GM19043 (cell line): ENCODE measurements around the gene SGSM1.
"Not testable (repeated sequence)": the region's sequence is repeated elsewhere in the genome, so short reads cannot be mapped to it uniquely, and the experiment has no call there.

ENCODE experiments used
- ATAC-seq: cut with Tn5 transposase; IDR thresholded peaks from one replicate; pipeline ENCODE4 v1.9.1; 2021; ENCODE audit warnings: low read depth; ENCODE audit not compliant: unreplicated experiment

Gene SGSM1

DNA sequence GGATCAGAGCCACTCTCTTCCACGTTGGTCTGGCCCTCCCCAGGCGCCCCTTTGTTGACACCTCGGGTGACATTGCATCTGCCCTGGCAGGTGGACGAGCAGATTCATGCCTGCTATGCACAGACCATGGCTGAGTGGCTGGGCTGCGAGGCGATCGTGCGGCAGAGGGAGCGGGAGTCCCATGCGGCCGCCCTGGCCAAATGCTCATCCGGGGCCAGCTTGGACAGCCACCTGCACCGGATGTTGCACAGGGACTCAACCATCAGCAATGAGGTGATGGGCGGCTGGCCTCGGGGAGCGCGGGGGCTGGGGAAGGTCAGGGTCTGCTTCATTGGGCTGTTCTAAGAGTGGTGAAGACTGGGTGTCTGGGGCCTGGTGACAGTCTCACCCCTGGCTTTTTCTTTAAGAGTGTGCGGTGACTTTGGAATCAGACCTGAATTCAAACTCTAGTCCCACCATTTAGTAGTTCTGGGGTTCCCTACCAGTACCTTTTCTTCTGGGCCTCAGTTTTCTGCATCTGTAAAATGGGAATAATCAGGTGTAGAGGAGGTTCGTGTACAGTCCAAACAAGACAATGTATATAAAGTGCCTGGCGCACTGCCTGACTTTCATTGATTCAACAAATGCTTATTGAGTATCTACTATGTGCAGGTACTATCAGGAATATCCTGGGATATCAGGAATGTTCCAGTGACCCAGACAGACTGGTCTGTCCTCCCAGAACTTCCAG lies 87.5 kb downstream of the SGSM1 start:
- ATAC-seq = no peak

DNA sequence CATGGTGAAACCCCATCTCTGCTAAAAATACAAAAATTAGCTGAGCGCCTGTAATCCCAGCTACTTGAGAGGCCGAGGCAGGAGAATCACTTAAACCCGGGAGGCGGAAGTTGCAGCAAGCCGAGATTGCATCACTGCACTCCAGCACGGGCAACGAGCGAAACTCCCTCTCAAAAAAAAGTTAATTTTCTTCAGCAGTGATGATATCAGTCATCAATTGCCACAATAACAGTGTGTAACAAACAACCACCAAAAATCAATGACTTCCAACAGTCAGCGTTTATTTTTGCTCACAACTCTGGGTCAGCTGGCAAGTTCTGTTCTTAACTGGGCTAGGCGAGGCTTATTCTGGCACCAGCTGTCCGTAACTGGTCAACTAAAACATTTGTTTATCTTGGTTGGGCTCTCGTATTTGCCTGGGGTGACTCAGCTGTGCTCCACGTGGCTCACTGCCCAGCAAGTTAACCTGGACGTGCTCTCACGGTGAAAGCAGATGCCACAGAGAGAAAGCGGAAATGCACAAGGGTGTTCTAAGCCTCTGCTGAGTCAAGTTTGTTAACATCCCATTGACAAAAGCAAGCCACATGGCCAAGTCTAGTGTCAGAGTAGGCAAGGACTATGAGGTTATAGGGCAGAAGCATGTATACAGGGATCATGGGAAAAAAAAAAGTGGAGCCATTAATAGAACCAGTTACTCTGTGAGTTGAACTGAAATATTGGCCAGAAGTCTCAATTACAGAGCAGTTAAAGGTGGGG lies 88.4 kb downstream of the SGSM1 start:
- ATAC-seq = no peak

DNA sequence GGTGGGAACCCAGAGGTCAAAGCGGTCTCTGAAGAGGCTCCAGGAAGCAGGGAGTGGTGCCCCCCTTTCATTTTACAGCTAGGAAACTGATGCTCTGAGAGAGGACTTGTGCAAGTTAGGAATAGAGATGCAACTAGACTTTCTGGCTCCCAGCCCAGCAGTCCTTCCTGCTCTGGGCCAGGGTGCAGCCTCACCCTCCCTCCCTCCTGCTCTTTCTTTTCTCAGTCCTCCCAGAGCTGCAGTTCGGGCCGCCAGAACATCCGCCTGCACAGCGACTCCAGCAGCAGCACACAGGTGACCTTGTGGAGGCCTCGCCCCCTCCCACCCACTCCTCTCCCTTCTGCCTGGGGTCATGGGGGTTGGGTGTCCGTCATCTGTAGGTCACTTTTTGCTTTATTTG lies 89.0 kb downstream of the SGSM1 start:
- ATAC-seq = no peak

DNA sequence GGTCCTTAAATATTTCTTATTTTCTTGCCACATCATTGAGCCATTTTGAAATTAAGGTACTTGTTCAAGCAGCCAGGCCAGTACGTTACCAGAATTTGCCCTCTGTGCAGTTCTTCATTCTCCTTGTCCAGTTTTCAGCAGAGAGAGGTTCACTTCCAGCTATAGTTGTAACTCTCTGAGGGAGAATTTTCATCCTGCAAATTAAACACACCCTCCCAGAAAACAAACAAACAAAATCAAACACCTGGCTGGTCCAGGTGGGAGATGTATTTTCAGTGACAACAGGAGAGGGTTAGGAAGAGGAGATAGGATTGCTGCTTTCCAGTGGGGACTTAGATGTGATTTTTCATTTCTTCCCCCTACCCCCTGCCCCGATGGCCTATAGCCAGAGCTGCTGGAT lies 95.4 kb downstream of the SGSM1 start:
- no peak for ATAC-seq

DNA sequence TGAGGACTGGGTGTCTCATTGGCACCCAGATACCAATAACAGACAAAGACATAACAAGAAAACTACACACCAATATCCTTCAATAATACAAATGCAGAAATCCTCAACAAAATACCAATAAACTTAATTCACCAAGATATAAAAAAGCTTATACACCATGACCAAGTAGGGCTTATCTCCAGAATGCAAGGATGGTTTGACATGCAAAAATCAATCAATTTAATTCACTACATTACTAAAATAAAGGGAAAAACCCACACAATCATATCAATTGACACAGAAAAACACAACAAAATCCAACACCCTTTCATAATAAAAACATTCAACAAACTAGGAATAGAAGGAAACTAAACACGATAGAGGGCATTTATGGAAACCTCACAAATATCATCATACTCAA lies 99.9 kb downstream of the SGSM1 start:
- no peak for ATAC-seq

DNA sequence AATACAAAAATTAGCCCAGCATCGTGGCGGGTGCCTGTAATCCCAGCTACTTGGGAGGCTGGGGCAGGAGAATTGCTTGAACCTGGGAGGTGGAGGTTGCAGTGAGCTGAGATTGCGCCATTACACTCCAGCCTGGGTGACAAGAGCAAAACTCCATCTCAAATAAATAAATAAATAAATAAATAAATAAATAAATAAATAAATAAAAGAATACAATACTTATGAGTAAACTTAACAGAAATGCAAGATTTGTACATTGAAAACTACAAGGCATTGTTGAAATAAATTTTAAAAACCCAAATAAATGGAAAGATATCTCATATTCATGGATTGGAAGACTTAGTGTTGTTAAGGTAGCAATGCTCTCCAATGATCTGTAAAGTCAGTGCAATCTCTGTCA lies 101.1 kb downstream of the SGSM1 start:
- not testable (repeated sequence) for ATAC-seq

DNA sequence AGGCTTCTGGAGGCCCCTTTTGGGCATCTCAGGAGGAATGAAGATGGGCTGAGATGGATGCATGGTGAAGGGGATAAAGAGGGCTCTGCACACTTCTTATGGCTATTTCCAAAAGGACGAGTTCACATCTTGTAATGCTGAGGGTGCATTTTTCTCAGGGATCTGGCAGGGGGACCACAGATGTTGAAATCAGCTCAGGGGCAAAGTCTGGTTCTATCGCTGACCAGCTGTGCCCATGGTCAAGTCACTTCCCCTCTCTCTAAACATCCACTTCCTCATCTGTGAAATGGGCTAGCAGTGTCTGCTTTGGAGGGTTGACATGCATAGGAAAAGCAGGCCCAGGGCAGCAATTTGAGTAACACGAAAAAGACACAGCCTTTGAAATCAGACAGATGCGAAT lies 114.0 kb downstream of the SGSM1 start:
- ATAC-seq = no peak

DNA sequence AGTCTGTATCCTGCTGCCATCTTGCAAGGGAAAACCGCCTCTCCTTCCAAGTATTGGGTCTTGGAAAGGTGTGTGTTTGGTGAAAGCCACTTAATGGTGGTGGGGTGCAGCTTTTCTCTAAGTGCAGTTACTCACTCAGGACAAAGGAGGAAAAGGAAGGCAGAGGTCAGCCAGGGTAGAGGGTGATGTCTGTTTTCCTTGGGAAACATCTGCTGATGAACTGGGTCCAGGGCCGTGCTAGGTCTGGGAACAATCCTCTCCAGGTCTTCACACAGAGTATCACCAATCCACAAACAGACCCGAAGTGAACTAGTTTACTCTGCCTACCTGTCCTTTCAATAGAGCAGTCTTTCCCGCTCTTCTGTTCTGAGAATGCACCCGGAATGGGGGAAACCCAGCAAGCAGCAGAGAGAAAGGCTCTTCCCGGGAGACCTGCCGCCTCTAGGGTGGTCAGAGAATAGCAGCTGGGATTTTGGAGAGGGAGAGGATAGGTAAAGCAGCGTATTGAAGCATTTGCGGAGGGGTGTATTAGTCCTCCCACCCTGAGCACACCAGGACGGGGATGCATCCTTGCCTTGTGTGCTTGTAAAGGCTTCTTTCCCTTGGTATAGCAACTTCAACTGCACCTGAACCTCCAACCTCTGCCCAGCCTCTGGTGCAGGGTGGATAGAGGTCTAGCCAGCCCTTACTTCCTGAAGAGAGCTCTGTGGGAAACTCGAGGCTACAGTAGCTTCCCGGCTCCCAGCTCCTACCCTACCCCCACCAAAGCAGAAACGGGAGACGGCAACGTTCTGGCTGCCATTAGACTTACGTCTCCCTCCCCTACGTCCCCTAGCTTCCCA lies 119.8 kb downstream of the SGSM1 start:
- no peak for ATAC-seq

DNA sequence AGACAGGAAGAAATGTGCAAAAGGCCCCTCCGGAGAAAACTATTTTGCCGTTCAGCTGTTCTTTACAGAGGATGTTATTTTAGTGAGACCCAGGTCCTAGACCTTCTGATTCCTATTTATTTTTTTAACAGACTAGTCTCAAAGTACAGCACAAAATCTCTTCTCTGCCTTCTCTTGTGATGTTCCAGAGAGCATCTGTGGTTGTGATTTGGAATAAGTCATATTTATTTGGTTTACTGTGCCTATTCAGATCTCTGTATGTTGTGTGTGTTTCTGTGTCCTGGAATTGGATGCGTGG lies 120.4 kb downstream of the SGSM1 start:
- no peak for ATAC-seq

DNA sequence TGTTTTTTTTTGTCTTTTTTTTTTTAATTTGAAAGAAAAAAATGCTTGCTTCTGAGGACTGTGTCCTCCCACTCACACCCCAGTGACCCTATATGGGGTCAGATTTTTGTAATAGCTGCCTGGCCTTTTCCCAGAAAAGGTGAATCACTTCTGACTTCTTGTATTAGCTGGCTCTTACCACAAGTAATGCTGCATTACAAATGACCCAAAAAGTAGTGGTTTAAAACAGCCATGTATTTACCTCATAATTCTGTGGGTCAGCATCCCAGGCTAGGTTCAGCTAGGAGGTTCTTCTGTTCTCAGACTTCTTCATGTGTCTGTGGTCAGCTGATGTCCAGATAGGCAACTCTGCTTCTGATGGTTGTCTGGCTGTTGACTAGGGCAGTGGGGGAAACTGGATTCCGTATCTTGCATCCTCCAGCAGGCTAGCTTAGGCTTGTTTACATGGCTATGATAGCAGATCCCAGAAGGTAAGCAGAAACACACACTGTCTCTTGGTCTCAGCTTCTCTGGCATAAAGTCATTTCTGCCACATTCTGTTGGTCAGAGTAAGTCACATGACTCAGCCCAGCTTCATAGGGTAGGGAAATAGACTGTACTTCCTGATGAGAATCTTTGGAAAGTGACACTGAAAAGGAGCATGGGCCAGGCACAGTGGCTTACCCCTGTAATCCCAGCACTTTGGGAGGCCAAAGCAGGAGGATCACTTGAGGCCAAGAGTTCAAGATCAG lies 121.0 kb downstream of the SGSM1 start:
- no peak for ATAC-seq

DNA sequence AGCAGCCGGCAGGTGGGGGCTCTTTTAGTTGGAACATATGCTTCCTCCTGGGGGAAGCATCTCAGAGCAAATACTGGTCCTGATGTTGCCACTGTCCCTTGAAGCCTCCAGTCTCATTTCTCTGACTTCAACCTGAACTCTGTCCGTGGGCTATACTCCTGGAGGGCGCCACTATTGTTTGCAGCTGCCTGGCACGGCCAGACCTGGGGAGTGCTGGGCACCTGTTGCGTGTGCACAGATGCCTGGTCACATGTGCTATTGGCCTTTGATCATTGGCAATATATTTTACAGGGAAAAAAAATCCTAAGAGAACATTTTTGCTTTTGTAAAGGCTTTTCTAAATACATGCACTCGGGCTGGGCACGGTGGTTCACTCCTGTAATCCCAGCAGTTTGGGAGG lies 122.3 kb downstream of the SGSM1 start:
- ATAC-seq = no peak

DNA sequence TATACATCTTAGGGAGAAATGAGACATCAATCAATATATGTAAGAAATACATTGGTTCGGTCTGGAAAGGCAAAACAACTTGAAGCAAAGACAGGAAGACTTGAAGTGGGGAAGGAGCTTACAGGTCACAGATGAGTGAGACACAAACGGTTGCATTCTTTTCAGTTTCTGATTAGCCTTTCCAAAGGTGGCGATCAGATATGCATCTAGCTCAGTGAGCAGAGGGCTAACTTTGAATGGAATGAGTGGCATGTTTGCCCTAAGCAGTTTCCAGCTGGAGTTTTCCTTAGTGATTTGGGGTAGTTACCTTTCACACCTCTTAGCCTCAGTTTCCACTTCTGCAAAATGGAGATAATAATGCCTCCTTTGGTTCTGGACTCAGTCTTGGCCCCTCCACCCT lies 124.7 kb downstream of the SGSM1 start:
- no peak for ATAC-seq

DNA sequence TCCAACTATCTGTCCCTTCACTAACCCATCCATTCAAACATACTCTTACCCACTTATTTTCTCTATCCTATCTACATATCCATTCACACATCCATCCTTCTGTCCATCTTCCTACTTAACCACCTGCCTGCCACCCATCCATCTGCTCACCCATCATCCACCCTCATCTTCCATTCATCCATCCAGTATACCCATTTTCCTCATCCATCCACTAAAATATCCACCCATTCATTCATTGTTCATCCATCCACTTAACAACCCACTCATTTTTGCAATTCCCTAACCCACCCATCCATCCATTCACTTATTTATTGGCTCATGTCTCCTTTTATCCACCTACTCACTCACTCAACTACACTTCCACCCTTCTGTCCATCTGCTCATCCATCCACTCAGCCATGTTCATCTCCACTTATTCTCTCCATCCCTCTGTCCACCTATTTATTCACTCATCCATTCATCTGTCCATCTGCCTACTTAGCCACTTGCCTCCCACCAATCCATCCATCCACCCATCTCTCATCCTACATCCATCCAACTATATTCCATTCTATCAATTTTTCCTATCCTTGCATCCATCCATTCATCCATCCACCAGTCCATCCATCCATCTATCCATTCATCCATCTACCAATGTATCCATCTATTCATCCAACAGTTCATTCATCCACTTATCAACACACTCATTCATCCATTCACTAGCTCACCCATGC lies 129.9 kb downstream of the SGSM1 start:
- ATAC-seq = no peak

DNA sequence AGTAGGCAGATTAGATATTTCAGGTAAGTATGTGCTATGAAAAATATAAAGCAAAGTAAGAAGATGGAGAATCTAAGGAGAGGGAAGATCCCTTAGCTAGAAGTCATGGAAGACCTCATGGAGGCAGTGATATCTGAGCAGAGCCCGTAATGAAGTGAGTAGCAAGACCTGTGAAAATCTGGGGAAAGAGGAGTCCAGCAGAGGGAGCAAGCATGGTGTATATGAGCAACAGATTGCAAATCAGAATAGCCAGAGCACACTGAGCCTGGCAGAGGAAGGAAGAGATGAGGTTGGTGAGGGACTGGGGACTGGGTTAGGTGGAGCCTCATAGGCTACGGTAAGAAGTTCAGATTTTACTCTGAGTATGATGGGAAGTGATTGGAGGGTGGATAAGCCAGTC lies 131.1 kb downstream of the SGSM1 start:
- no peak for ATAC-seq

DNA sequence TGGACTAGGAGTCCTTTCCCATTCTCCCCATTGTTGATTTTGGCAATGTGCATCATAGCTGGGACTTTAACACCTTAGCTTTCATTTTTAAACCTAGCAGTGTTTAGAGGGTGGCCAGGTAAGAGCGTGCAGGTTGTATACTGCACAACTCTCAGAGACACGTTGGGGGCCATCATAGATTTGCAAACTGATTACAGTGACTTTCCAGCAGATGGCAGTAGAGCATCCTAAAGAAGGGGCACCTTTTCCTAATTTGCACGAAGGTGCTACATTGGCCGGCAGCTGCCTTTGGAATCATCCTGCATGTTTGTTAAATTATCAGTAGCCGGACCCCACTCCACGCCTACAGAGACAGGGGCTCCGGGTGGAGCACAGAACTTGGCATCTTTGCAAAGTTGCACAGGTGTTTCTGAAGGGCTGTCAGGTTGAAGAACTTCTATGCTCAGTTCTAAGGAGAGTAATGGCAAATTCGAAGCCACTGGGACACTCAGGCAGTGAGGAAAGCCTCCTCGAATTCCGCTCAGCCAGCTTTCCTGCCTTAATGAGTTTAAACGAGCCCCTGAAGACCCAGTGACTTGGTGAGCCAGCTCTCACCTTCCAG lies 132.8 kb downstream of the SGSM1 start:
- no peak for ATAC-seq

DNA sequence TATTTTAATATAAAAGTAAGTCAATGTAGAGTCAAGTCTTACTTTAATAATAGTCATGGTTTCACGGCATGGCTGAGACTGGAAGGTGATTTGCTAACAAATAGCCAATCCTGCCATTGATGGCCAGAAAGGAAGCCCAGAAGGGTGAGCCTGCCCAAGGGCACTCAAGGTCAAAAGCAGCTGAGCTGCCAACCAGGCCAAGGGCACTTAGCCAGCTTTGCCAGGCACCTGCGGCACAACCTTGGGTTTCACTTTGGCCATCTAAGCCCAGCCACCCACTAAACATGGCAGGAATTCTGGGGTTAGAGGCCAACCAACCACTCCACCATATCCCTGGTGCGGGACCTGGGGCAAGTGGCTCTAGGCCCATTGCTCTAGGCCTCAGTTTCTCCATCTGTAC lies 136.3 kb downstream of the SGSM1 start:
- no peak for ATAC-seq

DNA sequence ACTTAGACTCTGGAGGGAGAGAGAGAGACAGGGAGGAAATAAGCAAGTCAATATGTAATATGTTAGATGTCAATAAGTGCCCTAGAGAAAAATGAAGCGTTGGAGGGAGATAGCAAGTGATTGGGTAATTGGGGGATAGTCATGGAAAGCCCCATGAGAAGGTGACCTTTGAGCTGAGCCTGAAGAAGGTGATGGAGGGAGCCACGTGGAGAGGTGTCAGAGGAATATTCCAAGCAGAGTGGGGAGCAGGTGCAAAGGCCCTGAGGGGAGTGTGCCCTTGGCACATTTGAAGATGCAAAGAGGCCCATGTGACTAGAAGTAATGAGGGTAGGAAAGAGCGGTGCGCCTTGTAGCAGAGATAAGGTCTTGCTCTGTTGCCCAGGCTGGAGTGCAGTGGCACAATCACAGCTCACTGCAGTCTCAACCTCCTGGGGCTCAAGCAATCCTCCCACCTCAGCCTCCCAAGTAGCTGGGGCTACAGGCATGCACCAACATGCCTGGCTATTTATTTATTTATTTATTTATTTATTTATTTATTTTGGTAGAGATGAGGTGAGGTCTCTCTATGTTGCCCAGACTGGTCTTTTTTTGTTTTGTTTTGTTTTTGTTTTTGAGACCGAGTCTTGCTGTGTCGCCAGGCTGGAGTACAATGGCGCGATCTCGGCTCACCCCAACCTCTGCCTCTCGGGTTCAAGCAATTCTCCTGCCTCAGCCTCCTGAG lies 138.4 kb downstream of the SGSM1 start:
- ATAC-seq = no peak

DNA sequence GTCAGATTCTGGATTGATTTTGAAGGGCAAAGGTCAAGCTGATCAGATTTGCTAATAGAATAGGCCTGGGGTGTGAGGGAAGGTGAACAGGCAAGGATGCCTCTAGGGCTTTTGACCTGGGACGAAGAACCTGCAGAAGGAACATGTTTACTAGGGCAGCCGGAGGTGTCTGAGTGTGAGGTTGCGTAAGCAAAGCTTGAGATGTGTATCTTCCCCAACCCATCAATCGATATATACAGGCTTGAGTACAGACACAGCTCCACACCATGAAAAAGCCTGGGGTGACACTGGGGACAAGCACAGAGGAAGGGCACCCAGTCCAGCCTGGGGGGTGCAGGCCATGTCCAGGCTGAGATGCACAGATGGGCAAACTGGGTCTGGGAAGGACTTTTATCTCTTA lies 139.4 kb downstream of the SGSM1 start:
- ATAC-seq = no peak

DNA sequence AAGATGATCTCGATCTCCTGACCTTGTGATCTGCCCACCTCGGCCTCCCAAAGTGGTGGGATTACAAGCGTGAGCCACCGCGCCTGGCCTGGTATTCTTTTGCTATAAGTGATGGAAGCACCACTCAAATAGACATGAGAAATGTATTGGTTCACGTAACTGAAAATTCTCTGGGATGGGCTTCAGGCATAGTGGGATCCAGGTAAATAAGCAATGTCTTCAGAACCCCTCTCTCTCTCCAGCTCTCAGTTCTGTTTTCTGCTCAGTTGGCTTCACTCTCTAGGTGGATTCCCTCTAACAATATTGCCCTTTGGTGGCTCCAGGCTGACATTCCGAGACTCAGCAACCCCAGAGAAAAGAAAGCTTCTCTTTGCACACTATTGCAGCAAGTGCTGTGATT lies 141.4 kb downstream of the SGSM1 start:
- no peak for ATAC-seq
